ENCODE data around the gene BAK1.
"Not testable (repeated sequence)": the region's sequence is repeated elsewhere in the genome, so short reads cannot be mapped to it uniquely, and the experiment has no call there.

DNA sequence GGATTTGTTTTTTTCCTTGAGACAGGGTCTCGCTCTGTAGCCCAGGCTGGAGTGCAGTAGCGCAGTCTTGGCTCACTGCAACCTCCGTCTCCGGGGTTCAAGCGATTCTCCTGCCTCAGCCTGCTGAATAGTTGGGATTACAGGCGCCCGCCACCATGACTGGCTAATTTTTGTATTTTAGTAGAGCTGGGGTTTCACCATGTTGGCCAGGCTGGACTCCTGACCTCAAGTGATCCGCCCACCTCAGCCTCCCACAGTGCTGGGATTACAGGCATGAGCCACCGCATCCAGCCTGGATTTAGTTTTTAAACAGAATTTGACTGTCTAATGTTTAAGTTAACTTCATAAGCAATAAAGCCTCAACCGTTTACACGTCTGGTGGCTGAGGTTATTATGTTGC, 34.8 kb downstream of the BAK1 start:
- TF ChIP-seq, protein P1, sequence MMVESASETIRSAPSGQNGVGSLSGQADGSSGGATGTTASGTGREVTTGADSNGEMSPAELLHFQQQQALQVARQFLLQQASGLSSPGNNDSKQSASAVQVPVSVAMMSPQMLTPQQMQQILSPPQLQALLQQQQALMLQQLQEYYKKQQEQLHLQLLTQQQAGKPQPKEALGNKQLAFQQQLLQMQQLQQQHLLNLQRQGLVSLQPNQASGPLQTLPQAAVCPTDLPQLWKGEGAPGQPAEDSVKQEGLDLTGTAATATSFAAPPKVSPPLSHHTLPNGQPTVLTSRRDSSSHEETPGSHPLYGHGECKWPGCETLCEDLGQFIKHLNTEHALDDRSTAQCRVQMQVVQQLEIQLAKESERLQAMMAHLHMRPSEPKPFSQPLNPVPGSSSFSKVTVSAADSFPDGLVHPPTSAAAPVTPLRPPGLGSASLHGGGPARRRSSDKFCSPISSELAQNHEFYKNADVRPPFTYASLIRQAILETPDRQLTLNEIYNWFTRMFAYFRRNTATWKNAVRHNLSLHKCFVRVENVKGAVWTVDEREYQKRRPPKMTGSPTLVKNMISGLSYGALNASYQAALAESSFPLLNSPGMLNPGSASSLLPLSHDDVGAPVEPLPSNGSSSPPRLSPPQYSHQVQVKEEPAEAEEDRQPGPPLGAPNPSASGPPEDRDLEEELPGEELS (CRISPR knock-in tag; IDR thresholded peaks at IDR 0.05) = not testable (repeated sequence)
- TF ChIP-seq EP300 (IDR thresholded peaks at IDR 0.05; ENCODE audit: low read depth in 2 of 2, low read length in 2 of 2); EP300 (CRISPR knock-in tag; IDR thresholded peaks at IDR 0.05; ENCODE audit: borderline replicate concordance); CTCF (CRISPR knock-in tag; IDR thresholded peaks at IDR 0.05): not testable (repeated sequence)

Data from HepG2 (cell line).